ENCODE measurements around the gene KRT14.
"Not testable (repeated sequence)": the region's sequence is repeated elsewhere in the genome, so short reads cannot be mapped to it uniquely, and the experiment has no call there.

KRT14 gene

DNA sequence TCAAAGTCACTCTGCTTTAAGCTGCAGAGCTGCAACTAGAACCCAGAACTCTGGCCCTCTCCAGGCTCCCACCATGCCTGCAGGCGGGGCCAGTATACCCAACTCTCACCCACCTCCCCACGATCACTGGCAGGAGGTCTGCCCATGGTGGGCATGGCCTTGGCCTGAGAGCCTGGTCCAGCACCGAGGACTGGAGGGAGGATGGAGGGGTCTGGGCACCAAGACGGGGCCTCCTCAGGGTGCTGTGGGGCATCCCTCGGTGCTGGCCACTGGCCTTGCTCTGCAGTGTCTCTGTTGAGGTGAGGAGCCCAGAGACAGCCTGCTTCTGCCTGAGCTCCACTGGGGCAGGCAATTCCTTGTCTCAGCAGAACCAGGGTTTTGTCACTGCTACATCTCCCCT is 27.4 kb upstream of the KRT14 start:
- TF ChIP-seq, protein P1, sequence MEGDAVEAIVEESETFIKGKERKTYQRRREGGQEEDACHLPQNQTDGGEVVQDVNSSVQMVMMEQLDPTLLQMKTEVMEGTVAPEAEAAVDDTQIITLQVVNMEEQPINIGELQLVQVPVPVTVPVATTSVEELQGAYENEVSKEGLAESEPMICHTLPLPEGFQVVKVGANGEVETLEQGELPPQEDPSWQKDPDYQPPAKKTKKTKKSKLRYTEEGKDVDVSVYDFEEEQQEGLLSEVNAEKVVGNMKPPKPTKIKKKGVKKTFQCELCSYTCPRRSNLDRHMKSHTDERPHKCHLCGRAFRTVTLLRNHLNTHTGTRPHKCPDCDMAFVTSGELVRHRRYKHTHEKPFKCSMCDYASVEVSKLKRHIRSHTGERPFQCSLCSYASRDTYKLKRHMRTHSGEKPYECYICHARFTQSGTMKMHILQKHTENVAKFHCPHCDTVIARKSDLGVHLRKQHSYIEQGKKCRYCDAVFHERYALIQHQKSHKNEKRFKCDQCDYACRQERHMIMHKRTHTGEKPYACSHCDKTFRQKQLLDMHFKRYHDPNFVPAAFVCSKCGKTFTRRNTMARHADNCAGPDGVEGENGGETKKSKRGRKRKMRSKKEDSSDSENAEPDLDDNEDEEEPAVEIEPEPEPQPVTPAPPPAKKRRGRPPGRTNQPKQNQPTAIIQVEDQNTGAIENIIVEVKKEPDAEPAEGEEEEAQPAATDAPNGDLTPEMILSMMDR (IDR thresholded peaks at IDR 0.05; ENCODE audit: low read length, missing control alignments), result no peak
- no peak for DNase-seq (ENCODE audit: low read depth)

DNA sequence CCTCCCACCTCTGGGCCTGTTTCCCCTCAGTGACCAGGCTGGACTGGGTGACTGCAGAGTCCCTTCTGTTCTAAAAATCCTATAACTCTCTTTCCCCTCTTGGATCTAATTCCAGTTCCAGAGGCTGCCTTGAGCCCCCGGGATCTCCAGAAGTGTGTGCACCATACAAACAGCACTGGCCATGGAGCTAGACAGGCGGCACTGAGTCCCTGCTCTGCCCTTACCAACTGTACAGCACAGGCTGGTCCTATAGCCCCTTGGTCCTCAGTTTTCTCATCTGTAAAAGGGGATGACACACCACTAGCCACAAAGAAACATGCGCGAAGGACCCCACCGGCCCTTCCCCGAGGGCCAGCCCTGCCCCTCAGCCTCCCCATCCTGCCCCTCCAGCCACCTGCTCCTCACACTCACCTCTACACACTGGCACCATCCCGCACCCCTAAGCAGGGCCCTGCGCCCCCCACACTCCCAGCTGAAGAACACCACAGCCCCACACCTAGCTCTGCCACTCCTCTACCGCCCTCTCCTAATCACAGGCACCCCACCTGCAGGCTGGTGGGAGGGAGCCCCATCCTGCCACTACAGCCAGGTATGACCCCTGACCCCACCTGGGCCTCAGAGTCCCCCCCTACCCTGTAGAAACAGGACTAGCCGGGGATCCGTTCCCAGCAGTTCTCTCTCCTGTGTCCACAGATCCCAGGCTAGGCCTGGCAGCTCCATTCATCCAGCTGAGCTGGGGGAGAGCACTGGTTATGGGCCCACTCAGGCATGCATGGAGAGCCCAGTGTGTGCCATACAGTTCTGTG is 26.8 kb upstream of the KRT14 start:
- no peak for DNase-seq (ENCODE audit: low read depth)
- TF ChIP-seq, protein P1 (IDR thresholded peaks at IDR 0.05; ENCODE audit: low read length, missing control alignments), result no peak
- H3K4me3 ChIP-seq (replicated peaks; ENCODE audit: low read depth, low read length), result no peak overlapping the region

More for the DNA sequence above, 27.4 kb upstream of the KRT14 start:
- no peak overlapping the region for H3K4me3 ChIP-seq (replicated peaks; ENCODE audit: low read depth, low read length)

DNA sequence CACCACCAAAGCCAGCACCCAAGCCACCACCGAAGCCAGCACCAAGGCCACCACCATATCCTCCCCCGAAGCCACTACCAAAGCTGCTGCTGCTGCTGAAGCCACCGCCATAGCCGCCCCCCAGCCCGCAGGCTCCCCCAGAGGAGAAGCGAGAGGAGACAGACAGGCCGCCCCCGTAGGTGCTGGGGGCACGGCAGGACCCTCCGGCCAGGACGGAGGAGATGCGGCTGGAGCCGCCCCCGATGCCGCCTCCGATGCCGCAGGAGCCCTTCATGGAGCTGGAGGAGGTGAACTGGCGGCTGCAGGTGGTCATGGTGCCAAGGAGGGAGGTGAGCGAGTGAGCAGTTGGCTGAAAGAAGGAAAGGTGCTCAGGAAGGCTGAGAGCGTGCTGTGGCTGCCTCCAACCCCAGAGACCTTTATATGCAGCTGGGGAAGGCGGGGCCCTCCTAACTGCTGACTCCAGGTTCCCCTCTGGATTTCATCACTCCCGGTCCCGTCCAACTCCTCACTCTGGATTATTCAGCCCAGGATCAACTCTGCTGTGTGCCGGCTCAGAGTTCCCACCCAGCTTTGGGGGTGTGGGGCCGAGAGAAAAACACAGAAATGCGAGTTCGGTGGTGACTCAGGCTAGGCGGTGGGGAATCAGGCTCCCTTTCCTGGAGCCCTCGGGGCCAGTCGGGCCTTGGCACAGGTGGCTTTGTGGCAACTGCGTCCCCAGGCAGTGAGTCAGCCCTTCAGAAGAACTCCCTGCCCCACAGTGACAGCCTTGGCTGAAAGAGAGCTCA is 25.9 kb upstream of the KRT14 start, which contains the start of gene KRT16:
TSS of gene KRT16 (minus strand) at position 392 of the 785 bp plus-strand sequence. CDS start at position 313, 79 bp downstream.
- not testable (repeated sequence) for DNase-seq (ENCODE audit: low read depth); H3K4me3 ChIP-seq (replicated peaks; ENCODE audit: low read depth, low read length)

DNA sequence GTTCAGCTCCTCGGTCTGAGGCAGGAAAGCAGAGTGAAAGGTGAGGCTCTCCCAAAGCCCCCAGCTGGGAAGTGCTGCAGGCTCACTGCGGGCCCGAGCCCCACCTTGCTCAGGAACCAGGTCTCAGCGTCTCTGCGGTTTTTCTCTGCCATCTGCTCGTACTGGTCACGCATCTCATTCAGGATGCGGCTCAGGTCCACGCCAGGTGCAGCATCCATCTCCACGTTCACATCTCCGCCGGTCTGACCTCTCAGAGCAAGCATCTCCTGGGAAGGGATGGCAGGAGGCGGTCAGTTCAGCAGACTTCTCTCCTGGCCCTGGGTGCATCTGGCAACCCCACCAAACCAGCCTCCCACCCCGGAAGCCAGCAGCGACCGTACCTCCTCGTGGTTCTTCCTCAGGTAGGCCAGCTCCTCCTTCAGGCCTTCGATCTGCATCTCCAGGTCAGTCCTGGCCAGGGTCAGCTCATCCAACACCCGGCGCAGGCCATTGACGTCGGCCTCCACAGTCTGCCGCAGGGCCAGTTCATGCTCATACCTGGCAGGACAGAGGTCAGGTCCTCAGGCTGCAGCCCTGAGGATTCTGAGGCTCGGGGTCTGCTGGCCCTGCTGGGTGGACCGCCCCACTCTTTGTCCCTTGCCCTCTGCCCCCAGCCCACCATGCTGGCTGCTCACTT is 24.4 kb upstream of the KRT14 start:
- DNase-seq (ENCODE audit: low read depth), result no peak
- no peak overlapping the region for H3K4me3 ChIP-seq (replicated peaks; ENCODE audit: low read depth, low read length)
- TF ChIP-seq, protein P1 (IDR thresholded peaks at IDR 0.05; ENCODE audit: low read length, missing control alignments), result no peak

DNA sequence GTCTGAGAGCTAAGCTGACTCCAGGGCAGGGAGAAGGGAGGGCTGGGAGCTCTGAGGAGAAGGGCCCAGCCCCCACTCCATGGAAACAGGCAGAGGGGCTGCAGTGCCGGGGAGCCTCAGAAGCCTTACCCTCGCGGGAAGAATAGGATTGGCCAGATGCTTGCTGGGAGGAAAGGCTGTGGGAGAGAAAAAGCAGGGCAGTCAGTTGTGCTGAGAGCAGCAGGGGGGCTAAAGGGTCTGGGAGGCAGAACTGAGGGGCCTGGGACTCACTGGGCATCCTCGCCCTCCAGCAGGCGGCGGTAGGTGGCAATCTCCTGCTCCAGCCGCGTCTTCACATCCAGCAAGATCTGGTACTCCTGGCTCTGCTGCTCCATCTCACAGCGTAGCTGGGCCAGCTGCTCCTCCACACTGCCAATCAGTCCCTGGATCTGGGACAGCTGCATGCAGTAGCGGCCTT is 23.4 kb upstream of the KRT14 start:
- not testable (repeated sequence) for H3K4me3 ChIP-seq (replicated peaks; ENCODE audit: low read depth, low read length); DNase-seq (ENCODE audit: low read depth)
- TF ChIP-seq, protein P1 (IDR thresholded peaks at IDR 0.05; ENCODE audit: low read length, missing control alignments), result peak; percentile 32

DNA sequence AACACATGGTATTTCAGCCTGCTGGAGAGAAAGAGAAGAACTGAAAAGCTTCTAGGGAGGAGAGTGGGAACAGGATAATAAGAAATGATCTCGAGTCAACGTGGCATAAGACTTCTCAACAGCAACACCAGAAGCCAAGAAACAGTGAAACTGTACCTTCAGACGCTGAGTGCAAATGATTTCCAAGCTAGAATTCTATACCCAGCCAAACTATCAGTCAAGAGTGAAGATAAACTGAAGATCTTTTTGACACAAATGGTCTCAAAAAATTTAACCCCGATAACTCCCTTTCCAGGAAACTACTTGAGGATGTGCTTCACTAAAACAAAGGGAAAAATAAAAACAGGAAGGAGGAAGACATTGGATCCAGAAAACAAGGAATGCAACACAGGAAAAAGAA is 20.2 kb upstream of the KRT14 start:
- not testable (repeated sequence) for H3K4me3 ChIP-seq (replicated peaks; ENCODE audit: low read depth, low read length); DNase-seq (ENCODE audit: low read depth)

DNA sequence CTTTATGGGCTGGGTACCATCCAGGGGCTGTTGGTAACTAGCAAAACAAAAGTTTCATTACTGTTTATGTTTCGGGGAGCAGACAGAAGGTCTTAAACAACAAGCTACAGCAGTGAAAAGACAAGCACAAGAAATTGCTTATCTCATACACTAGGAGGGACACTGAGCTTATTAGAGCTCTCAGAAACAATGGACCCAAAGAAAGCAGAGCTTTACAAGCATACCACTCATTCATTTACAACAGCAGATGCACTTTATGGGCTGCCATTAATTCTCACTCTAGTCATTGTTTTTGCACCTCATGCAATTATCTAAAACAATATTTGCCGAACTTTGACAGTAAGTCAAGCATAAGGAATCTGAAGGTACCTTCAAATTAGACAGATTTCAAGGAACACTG is 15.8 kb upstream of the KRT14 start:
- no peak overlapping the region for H3K4me3 ChIP-seq (replicated peaks; ENCODE audit: low read depth, low read length)
- TF ChIP-seq, protein P1 (IDR thresholded peaks at IDR 0.05; ENCODE audit: low read length, missing control alignments), result no peak
- no peak for DNase-seq (ENCODE audit: low read depth)

Data from fibroblast of pulmonary artery (primary cell).